Uterus (tissue), 2 donors: ENCODE data around the gene BOLA3.
A peak's percentile ranks its signal among the peaks of the same experiment; 100 is the strongest.

Source experiments
- POLR2A ChIP-seq, 2 donors: fragments of 450-650 bp; IDR thresholded peaks; one replicate each; pipeline ENCODE4 v1.6.1; 2016; ENCODE audit warnings: antibody characterized with exemption in 2 of 2, mild to moderate bottlenecking in 1 of 2, moderate library complexity in 1 of 2
- TF ChIP-seq, protein P1 (sequence below), 4 experiments: fragments of 200-600 bp in 2 of 4; fragments of 450-650 bp in 2 of 4; sonication (generic) in 2 of 4; IDR thresholded peaks; one replicate each; pipeline ENCODE4 v1.5.1; 2016 to 2019; ENCODE audit warnings: antibody characterized with exemption in 4 of 4, mild to moderate bottlenecking in 2 of 4, moderate library complexity in 1 of 4

DNA sequence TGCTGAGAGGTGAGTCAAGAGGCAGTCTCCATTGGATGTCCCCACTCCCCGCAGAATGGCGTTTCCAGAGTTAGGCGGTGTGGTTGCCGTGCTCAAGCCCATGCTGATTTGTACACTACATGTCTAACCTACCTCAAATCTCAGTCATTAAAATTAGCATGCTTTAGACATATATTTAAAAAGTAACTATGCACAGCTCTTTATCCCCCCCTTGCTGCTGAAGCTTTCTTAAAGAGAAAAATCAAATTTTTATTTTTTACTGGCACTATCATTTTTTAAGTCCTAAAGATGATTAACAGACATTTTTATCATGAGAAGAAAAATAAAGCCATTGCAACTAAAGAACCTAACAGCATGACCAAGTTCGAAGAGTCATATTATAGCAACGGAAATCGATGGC lies 42.9 kb downstream of the BOLA3 start:
- TF ChIP-seq, protein P1, sequence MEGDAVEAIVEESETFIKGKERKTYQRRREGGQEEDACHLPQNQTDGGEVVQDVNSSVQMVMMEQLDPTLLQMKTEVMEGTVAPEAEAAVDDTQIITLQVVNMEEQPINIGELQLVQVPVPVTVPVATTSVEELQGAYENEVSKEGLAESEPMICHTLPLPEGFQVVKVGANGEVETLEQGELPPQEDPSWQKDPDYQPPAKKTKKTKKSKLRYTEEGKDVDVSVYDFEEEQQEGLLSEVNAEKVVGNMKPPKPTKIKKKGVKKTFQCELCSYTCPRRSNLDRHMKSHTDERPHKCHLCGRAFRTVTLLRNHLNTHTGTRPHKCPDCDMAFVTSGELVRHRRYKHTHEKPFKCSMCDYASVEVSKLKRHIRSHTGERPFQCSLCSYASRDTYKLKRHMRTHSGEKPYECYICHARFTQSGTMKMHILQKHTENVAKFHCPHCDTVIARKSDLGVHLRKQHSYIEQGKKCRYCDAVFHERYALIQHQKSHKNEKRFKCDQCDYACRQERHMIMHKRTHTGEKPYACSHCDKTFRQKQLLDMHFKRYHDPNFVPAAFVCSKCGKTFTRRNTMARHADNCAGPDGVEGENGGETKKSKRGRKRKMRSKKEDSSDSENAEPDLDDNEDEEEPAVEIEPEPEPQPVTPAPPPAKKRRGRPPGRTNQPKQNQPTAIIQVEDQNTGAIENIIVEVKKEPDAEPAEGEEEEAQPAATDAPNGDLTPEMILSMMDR (IDR thresholded peaks at IDR 0.05): peak in 2 of 4 experiments; percentile 14 to 17
- TF ChIP-seq POLR2A (IDR thresholded peaks at IDR 0.05): no peak
